ENCODE measurements around the gene SLC6A8.

Gene SLC6A8

DNA sequence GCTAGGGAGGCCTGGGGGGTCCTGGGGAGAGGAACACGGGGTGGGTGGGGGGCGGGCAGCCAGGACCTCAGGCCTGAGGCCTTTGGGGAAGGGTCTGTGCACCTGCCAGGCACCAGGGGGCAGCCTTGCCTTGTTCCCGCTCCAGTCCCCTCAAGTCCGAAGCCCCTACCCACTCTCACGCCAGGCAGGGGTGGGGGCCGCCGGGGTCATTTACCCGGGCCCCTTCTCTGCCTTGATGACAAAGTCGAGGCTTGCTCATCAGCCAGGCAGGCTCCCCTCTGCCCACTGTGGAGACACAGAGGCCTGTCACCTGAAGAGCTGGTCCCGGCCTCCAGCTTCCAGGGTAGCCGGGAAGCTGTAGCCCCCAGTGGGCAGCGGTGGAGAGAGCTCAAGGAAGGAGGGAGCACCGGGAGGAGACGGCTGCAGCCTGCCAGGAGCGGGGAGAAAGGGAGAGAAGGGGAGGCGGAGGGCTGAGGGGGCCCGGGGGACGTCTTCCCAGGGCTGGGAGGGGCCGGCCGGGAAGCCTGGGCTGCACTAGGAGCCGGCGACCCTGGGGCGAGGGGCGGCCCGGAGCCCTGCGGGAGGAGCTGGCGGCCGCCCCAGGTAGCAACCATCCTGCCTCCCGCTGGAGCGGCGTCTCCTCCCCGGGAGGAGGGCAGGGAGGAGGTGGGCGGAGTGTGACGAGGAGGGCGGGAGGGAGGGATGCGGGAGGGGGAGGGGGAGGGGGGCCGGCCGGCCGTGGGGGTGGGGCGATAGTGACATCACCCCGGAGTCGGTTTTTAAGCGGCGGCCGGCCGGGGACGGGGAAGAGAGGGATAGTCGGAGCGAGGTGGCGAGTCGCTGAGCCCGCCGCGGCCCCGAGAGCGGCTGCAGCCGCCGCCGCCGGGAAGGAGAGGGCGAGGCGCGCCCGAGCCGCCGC, at the start of gene SLC6A8:
TSS of gene SLC6A8 (plus strand) at position 806 of the 919 bp plus-strand sequence. CDS start 649 bp downstream, outside the sequence.
- peak within 1 kb of the TSS; percentile 32 for H3K4me3 ChIP-seq (ENCODE audit: control insufficient read depth, low read depth, low read length)
- no peak for DNase-seq (ENCODE audit: low read depth)
- TF ChIP-seq, protein P1, sequence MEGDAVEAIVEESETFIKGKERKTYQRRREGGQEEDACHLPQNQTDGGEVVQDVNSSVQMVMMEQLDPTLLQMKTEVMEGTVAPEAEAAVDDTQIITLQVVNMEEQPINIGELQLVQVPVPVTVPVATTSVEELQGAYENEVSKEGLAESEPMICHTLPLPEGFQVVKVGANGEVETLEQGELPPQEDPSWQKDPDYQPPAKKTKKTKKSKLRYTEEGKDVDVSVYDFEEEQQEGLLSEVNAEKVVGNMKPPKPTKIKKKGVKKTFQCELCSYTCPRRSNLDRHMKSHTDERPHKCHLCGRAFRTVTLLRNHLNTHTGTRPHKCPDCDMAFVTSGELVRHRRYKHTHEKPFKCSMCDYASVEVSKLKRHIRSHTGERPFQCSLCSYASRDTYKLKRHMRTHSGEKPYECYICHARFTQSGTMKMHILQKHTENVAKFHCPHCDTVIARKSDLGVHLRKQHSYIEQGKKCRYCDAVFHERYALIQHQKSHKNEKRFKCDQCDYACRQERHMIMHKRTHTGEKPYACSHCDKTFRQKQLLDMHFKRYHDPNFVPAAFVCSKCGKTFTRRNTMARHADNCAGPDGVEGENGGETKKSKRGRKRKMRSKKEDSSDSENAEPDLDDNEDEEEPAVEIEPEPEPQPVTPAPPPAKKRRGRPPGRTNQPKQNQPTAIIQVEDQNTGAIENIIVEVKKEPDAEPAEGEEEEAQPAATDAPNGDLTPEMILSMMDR (IDR thresholded peaks at IDR 0.05; ENCODE audit: control insufficient read depth, insufficient read depth, low read depth, low read length, missing control alignments), result no peak

DNA sequence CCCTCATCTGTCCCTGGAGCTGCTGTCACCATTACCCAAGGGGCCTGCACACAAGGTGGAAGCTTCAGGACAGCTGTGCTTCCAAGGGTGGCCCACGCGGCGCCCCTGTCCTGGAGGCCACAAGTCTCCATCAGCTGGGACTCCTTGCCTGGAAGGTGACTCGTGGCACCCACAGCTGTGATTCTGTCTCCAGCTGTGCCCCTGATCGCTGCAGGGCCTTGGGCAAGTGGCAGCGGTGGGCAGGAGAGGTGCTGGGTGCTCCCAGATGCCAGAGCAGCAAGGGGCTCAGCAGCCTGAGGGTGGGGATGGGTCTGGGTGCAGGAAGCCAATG, 49.7 kb upstream of the SLC6A8 start:
- no peak for DNase-seq (ENCODE audit: low read depth)
- no peak overlapping the region for H3K4me3 ChIP-seq (ENCODE audit: control insufficient read depth, low read depth, low read length)
- TF ChIP-seq, protein P1 (IDR thresholded peaks at IDR 0.05; ENCODE audit: control insufficient read depth, insufficient read depth, low read depth, low read length, missing control alignments), result no peak

DNA sequence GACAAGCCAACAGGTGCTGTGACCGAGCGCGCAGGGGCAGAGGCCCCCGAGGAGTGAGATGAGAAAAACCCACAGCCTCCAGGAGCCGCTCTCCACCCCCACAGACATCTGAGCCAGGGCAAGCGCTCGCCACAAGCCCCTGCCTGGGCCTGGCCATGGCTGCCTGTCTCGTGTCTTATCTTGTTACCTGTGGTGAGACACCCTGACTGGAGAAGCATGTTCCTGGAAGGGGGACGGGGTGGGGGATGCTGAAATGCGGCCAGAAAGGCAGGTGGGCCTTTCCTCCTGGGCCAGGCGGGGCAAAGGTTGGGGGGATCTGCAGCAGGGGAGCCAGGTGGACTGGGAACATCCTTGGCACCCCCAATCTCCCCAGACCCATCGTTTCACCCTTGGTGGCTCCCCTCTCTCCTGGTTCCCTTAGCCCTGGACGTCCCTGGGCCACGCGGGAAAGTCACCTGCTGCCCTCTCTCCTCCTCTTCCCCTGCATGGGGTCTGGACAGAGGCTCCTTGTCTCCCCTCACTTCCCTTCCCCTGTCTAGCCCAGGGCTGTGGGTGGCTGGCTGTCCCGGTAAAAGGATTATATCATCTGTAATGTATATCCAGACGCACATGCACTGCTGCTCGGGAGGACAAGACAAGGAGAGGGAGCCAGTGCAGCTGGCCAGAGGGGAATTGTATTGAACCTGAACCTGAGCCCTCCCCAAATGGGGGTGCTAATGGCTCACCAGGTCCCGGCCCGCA, 49.1 kb upstream of the SLC6A8 start:
- no peak for DNase-seq (ENCODE audit: low read depth)
- TF ChIP-seq, protein P1 (IDR thresholded peaks at IDR 0.05; ENCODE audit: control insufficient read depth, insufficient read depth, low read depth, low read length, missing control alignments), result no peak
- no peak overlapping the region for H3K4me3 ChIP-seq (ENCODE audit: control insufficient read depth, low read depth, low read length)

DNA sequence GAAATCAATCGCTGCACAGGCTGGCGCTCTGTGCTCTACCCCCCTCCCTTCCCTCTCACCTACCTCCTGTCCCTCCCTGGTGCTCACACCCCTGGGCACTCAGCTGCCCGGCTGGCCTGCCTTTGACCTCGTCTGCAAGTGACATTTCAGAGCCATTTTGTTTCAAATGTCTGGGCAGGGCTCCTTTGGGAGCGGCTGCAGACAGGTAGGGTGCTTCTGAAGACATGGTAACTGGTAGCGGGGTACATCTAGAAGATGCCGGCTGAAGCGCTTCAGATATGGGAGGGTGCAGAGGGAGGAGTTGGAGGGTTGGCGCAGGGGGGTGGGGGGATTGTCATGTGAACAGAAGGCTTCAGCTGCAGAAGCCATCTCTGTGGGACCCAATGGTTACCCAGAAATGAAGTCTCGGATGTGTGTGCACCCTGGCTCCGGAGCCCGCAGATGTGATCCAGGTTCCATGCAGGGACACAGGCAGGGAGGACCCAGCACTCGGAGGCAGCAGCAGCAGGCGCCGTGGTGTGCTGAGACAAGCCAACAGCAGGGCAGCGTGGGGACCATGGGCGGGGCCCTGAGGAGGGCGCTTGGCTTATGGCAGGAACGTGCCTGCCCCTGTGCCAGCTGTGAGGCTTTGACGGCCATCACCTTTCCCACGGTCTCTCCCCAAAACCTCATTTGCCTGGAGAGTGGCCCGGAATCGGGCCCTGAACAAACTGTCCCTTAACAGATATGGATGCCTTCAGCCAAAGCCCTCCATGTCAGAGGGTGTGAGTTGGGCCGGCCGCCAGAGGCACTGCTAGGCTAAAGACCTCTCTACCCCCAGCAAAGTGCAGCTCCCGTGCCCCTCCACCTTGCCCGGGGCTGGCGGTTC, 48.3 kb upstream of the SLC6A8 start:
- H3K4me3 ChIP-seq (ENCODE audit: control insufficient read depth, low read depth, low read length), result no peak overlapping the region
- TF ChIP-seq, protein P1 (IDR thresholded peaks at IDR 0.05; ENCODE audit: control insufficient read depth, insufficient read depth, low read depth, low read length, missing control alignments), result no peak
- no peak for DNase-seq (ENCODE audit: low read depth)

DNA sequence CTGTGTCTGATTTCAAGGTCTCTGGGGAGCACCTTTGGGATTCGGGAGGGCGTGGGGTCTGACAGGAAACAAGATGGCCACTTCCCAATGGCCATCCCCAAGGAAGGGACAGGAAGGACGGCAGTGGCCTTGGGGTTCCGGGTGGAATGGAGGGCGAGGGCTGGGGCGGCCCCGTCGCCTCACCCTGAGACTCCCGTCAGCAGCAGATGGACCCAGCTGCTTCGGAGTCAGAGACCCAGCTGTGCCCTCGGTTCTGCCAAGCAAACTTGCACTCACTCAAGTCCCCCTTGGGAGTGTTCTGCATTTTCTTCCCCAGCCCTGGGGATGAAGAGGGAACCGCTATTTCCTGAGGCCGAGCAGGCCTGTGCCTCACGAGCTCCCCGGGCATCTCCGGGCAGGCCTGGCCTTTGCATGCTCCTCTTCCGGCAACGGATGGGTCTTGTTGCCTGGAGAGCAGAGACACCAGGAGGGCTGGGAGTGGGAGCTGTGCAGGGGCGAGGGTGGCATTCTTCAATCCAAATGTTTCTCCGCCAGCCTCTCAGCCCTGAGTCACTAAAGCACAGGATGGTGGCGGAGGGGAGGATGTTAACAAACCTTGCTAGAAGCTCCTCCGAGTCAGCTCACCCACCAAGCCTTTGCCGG, 47.6 kb upstream of the SLC6A8 start:
- DNase-seq (ENCODE audit: low read depth), result no peak
- H3K4me3 ChIP-seq (ENCODE audit: control insufficient read depth, low read depth, low read length), result no peak overlapping the region
- TF ChIP-seq, protein P1 (IDR thresholded peaks at IDR 0.05; ENCODE audit: control insufficient read depth, insufficient read depth, low read depth, low read length, missing control alignments), result no peak

Data from AG09309 (cell line).